Measurements from ENCODE around the gene ZNF670. TPM values are rescaled to one million over a fixed set of nuclear protein-coding genes. Genes with fewer than 3 reads are reported as not detected.

The ZNF670 gene
- total and polyA plus RNA-seq, 9 of the 15 experiments (the other 6 are each of a cell fraction or from before 2014, with no cell fraction given), result 7.1 to 23.4 (median 11.8) TPM

- TF ChIP-seq ZNF644 (tag; IDR thresholded peaks at IDR 0.05; ENCODE audit: low read depth) (0 out of 2 replicates have a peak, but pooled peaks have one; percentile 58), PHF20 (IDR thresholded peaks at IDR 0.05; ENCODE audit: partially characterized antibody) (no peak), MGA (IDR thresholded peaks at IDR 0.05) (peak; percentile 93), MXD1 (CRISPR knock-in tag; IDR thresholded peaks at IDR 0.05; ENCODE audit: borderline replicate concordance, poor library complexity, severe bottlenecking) (no peak), ELF1 (tag; IDR thresholded peaks at IDR 0.05) (no peak), ETS2 (tag; IDR thresholded peaks at IDR 0.05; ENCODE audit: borderline replicate concordance, poor library complexity, severe bottlenecking) (no peak), BHLHE40 (IDR thresholded peaks at IDR 0.05; ENCODE audit: low read length) (peak; percentile 84), ZNF518B (CRISPR knock-in tag; IDR thresholded peaks at IDR 0.05) (no peak), CBFB (CRISPR knock-in tag; IDR thresholded peaks at IDR 0.05) (no peak), BRF2 (IDR thresholded peaks at IDR 0.05; ENCODE audit: borderline replicate concordance, insufficient read depth, insufficient read length) (no peak)
These were observed 32.1 kb upstream of the ZNF670 start (continued) for GRCh38 chr1:247110627-247111258.

Measured in K562 (cell line).